HG02943 (cell line): ENCODE results near the gene FRRS1L.

ENCODE experiments used
- ATAC-seq: cut with Tn5 transposase; IDR thresholded peaks from one replicate; pipeline ENCODE4 v1.9.1; 2021; ENCODE audit warnings: mild to moderate bottlenecking, low read depth, moderate library complexity; ENCODE audit not compliant: unreplicated experiment

Gene FRRS1L

DNA sequence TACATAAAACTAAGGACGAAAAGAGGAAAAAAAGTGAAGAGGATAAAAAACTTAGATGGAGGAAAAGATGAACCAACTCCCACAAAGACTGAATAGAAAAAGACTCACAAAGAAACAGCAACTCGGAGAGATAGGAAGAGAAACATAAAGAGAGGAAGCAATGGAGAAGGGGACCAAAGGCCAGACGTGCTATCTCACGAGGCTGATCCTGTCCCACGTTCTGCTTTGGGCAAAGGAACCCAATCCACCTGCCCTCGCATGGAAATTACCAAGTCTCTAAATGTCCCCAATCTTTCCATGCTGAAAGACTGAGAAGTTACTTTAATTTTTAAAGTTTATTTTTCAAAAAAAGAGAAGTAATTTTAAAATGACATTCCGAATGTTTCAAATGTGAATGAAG lies 83.9 kb downstream of the FRRS1L start:
- no peak for ATAC-seq

DNA sequence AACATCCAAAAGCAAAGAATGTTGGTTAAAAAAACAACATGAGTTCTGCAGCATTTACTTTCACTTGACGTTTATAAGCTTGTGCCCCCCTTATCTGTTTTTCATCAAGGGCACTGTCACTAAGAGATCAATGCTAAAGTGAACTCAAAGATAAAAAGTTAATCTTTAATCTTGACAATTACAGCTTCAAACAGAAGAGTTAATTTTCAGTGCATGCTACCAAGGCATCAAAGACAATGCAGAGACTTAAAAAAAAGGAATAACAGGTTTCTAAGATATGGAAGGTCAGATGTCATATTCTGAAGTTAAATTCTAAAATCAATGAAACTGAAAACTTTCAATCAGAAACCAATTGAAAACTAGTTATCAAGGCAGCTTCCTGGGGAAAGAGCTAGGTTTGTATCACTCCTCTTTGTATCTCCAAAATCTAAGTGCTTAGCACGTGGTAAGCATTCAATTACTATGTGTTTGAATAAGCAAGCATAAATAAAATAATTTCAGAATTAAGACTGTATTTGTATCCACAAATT lies 84.9 kb downstream of the FRRS1L start:
- no peak for ATAC-seq
